GM11168 (cell line): Measurements from ENCODE around the gene BTBD7.
"Not testable (repeated sequence)": the region's sequence is repeated elsewhere in the genome, so short reads cannot be mapped to it uniquely, and the experiment has no call there.

Source experiments
- in situ Hi-C: fragments of 300-500 bp; cut with MboI; formaldehyde crosslinking; loops from one replicate; pipeline ENCODE4 v1.12.0; 2022; ENCODE audit warnings: low sequenced_read_pairs; ENCODE audit not compliant: unreplicated experiment

The BTBD7 gene

GRCh38 chr14:93332853-93333630 is at the start of gene BTBD7:
Gene BTBD7, minus strand, starts transcription at chr14:93333036. Its CDS starts 36,985 bp downstream, at chr14:93296051.
- in situ Hi-C loops = no loop called here

DNA sequence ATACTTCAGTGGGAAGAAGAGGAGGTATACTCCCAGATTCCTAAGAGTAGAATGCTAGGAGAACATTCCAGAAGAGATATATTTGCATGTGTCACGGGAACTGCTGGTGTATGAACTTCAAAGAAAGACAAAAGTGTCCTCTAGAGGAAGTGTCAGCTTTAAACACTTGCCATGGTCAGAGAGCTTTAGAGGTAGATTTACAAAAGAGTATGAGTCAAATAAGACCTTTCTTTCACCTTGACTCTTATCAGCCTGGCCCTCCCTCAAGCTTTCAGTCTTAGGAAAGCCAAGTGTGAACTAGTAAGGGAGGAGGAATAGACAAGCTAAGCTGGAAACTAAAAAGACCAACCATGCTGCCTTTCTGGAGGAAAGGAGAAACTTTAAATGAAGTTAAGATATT is 48.8 kb upstream of the BTBD7 start:
- in situ Hi-C loops = no loop called here

- in situ Hi-C loops = no loop called here
Measured at GRCh38 chr14:93379831-93380230, 47.0 kb upstream of the BTBD7 start.

DNA sequence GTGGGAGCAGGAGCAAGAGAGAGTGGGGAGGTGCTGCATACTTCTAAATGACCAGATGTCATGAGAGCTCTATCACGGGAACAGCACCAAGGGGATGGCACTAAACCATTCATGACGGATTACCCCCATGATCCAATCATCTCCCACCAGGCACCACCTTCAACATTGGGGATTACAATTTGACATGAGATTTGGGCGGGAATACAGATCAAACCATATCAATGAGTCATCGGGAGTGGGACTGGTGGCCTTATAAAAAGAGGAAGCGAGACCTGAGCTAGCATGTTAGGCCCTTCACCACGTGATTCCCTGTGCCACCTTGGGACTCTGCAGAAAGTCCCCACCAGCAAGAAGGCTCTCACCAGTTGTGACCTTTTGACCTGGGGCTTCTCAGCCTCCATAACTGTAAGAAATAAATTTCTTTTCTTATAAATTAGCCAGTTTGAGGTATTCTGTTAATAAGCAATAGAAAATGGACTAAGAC is 42.9 kb upstream of the BTBD7 start:
- in situ Hi-C loops = no loop called here

GRCh38 chr14:93369713-93370266 is 37.0 kb upstream of the BTBD7 start:
- in situ Hi-C loops = no loop called here

DNA sequence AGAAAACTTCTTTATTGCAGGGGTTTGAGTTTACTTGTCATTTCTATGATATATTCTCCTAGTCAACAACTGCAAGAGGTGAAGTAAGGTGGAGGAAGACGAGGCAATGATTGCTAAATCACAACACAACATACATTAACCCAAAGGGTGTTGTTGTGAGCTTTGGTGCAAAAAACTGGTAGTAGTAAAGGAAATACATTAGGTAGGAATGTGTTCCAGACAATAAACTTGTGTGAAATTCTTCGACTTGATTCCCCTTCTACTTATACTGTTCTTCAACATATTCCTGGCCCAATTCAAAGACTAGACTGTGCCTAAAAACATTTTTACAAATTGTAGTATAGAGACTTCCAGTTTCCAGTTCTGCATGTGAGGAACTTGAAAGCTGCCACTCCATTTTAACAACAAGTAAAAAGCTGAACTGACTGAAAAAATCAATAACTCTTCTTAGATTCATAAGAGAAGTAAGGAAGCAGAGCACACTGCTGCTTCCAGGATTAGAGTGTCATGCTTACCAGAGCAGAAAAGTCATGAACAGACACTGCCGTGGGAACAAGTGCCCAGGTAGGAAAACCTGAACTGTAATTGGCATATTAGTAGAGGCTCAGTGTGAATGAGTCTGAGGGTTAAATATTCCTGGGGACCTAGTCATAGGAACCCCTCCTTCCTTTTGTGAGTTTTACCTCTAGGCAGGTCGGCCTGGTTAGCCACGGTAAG is 36.3 kb upstream of the BTBD7 start:
- in situ Hi-C loops = no loop called here

DNA sequence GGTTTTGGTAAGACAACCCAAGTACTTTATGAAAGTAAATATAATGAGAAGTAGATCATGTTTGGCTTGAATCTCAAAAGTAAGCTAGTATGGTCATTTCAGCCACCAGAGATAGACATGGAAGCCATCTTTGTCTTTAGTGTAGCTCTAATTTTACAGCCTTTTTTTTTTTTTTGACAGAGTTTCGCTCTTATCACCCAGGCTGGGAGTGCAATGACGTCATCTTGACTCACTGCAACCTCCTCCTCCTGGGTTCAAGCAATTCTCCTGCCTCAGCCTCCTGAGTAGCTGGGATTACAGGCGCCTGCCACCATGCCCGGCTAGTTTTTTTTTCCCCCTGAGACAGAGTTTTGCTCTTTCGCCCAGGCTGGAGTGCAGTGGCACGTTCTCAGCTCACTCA is 22.0 kb upstream of the BTBD7 start:
- in situ Hi-C loops = not testable (repeated sequence)

DNA sequence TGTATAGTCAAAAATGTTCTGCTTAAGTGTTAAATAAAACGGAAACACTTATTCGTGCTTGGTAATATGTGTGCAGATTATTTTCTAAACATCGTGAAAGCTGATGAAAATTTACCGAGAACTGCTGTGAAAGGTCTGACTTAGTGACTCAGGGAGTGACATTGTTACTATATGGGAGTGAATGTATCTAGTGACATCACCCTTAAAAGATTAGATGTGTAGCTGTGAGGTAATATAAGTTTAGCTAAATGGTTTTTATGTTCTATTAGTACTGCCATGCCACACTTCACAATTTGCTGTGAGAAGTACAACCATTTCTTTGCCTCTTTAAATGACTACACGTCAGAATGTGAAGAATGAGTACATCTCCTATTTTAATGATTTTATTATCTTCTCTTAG is 15.5 kb upstream of the BTBD7 start:
- in situ Hi-C loops = no loop called here

DNA sequence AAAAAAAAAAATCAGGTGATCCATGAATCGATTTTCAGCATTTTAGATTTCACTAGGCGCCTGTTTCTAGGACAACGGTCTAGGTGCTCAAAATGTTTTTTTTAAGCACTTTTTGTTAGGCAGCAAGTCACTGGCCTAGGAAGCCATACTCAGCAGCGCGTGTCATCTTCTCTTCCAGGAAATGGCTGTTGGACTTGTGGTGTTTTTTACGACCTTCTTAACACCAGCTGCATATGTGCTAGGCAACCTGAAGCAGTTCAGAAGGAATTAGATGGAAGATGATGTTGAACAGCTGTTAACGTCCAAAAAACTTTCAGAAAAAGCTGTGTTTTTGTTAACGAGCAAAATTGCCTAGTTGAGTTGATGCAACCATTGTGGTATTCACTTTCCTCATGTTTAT is 15.0 kb upstream of the BTBD7 start:
- in situ Hi-C loops = no loop called here

DNA sequence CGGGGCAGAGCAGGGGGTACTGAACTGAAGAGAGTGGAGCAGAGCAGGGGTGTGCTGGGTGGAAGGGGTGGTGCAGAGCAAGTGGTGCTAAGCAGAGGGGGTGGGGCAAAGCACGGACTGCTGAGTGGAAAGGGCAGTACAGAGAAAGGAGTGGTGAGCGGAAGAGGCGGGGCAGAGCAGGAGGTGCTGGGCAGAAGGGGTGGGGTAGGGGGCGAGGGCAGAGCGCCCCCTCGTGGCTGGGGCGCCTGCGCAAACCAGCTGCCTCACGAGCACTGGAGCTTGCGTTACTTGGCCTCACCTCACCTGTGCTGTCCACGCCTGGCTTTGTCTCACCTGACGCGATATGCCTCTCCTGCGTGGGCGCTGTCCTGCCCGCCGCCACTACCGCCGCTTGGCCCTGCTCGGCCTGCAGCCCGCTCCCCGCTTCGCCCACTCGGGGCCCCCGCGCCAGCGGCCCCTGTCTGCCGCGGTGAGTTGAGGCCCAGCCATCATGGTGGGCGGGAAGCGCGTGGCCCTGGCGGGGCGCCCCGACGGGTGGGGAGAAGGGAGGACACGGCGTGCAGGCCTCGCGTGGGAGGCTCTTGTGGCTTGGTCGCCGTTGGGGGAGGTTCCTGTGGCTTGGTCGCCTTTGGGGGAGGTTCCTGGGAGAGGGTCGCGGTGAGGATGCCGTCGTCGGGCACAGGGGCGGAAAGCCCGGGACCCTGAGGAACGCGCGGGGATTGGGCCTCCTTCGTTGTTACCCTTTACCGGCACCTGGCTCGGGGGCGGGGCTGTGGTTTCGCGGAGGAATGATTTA is 14.3 kb upstream of the BTBD7 start, which contains the start of gene COX8C:
Gene COX8C (plus strand): TSS at position 257 of the 796 bp plus-strand sequence. CDS start 87 bp downstream, at position 344.
- in situ Hi-C loops = no loop called here

- in situ Hi-C loops = no loop called here
Measured at GRCh38 chr14:93343797-93344196, 11.0 kb upstream of the BTBD7 start.

DNA sequence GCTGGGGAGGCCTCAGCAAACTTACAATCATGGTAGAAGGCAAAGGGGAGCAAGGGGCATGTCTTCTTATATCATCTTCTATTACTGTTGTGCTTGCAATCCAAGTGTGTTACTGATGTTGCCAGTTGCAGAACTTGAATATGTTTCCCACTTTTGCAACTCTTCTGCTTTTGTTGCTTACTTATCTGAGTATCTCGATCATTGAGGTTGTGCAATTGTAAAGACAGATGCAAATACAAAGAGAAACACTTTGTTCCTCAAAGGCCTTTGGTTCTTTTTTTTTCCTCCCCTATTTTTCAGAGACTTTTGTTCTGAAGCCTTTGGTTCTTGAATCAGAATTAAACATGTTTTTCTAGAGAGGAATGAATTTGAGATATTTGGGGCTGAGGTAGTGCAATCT is 10.4 kb upstream of the BTBD7 start:
- in situ Hi-C loops = no loop called here

GRCh38 chr14:93337884-93338283 is 5.0 kb upstream of the BTBD7 start:
- in situ Hi-C loops = no loop called here

- in situ Hi-C loops = no loop called here
Measured at GRCh38 chr14:93337143-93337753, 4.4 kb upstream of the BTBD7 start.

DNA sequence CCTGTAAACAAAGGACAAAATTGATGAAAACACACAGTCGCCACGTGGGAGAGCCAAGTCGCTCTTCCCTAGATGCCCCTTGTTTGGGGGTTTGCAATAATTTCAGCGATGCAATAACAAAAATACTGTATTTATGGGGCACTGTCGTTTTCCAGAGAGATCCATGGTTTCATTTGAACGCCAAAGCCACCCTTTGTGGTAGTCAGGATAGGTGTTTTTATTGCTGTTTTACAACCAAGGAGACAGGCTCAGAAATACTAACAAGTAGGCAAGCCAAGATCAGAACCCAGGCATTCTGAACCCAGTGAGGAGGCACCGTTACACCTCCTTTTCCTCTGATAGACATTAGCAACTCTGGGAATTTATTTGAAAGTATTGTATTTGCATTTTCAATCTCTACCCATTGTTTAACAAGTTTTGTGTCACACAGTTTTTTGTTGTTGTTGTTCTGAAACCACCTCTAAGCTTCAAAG is 831 bp upstream of the BTBD7 start:
- in situ Hi-C loops = no loop called here

- in situ Hi-C loops = no loop called here
Measured at GRCh38 chr14:93332397-93332852, 411 bp downstream of the BTBD7 start.

GRCh38 chr14:93331728-93332396 is 974 bp downstream of the BTBD7 start:
- in situ Hi-C loops = no loop called here

DNA sequence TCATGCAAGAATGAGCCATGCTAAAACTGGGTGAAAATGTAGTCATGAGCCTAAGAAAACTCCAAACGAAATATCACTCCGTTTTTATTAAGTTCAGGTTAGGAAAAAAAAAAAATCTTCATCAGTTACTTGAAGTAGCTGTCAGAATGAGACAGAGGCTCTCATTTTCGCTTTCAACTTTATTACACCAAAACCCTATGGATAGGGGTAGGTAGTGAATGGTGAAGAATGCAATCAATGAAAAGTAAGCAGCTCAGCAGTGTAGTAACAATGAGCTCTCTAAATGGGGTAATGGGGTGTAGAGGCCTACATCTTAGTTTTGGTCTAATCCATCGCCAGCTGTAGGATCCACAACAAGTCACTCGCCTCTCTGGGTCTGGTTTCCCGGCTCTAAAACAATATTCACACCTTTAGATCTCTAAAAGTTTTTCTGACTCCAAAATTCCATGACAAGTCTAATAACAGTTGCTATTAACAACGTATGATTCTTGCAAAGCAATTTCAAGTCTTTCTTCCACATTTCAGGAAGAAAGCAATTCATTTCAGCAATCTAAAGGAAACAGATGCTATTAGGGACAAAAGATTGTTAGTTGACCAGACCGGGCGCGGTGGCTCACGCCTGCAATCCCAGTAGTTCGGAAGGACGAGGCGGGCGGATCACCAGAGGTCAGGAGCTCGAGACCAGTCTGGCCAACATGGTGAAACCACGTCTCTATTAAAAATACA is 1.7 kb downstream of the BTBD7 start:
- in situ Hi-C loops = no loop called here

- in situ Hi-C loops = no loop called here
Measured at GRCh38 chr14:93330609-93331000, 2.2 kb downstream of the BTBD7 start.
